ENCODE data around the gene CD200. TPM values are rescaled to one million over a fixed set of nuclear protein-coding genes. Genes with fewer than 3 reads are reported as not detected.

Gene CD200
- total and polyA plus RNA-seq, 2 experiments from 2014 or later = 0.20 TPM; not detected in 1

DNA sequence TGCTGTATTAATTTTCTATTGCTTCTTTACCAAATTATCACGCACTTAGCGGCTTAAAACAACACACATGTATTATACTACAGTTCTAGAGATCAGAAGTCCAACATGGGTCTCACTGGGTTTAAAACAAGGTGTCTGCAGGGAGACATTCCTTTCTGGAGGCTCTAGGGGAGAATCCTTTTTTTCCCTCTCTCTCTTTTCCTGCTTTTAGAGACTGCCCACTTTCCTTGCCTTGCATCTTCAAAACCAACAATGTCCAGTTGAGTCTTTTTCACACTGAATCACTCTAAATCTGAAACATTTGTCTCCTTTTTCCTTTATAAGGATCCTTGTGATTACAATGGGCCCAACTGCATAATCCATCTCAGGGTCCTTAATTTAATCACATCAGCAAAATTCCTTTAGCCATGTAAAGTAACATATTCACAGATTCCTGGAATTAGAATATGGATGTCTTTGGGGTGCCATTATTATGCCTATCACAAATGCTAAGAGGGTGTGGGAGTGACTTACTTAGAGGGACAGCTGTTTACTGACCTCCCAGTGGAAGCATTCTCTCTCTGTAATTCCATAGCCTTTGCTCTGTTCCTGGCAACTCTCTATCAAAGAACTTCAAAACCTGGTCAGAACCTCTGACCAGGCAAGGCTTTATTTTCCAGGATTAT, 21.8 kb downstream of the CD200 start:
- WGBS, 2 experiments (ENCODE audit: low coverage in 1 of 2, low lambda C conversion rate in 2 of 2, missing lambda C conversion rate in 2 of 2) = 58 to 60% methylated on average over 2 of the region's 2 CpGs
- DNase-seq = no peak
- H3K79me2 ChIP-seq (ENCODE audit: insufficient read depth) = no peaks in the 10 kb centered on the region
- H2AFZ ChIP-seq = no peak overlapping the region
- H3K4me2 ChIP-seq (ENCODE audit: unreplicated experiment) = no peak overlapping the region
- TF ChIP-seq EZH2 (IDR thresholded peaks at IDR 0.05; ENCODE audit: insufficient read depth, poor library complexity, severe bottlenecking) (no peak), EZH2phosphoT487 (IDR thresholded peaks at IDR 0.05; ENCODE audit: insufficient read depth, low read depth) (no peak)
- in situ Hi-C loops (cut with MboI) = no loop called here
- H3K9me2 ChIP-seq (ENCODE audit: insufficient read depth) = no peaks in the 10 kb centered on the region
- peaks cover 12% of the 10 kb centered on the region; the same call in 1 of the 2 replicates for H3K27me3 ChIP-seq (replicated peaks; ENCODE audit: insufficient read depth)
- no peak overlapping the region for H3K9ac ChIP-seq
- H3K4me1 ChIP-seq (ENCODE audit: insufficient read depth) = no peaks in the 10 kb centered on the region
- no peaks in the 10 kb centered on the region for H4K20me1 ChIP-seq (ENCODE audit: insufficient read depth)
- H3K27ac ChIP-seq = no peak overlapping the region
- no peaks in the 10 kb centered on the region for H3K9me3 ChIP-seq (ENCODE audit: low read depth)
- H3K4me3 ChIP-seq = no peak overlapping the region
- no peaks in the 10 kb centered on the region for H3K36me3 ChIP-seq (ENCODE audit: low read depth)
- H3F3A ChIP-seq (ENCODE audit: insufficient read depth) = no peaks in the 10 kb centered on the region

DNA sequence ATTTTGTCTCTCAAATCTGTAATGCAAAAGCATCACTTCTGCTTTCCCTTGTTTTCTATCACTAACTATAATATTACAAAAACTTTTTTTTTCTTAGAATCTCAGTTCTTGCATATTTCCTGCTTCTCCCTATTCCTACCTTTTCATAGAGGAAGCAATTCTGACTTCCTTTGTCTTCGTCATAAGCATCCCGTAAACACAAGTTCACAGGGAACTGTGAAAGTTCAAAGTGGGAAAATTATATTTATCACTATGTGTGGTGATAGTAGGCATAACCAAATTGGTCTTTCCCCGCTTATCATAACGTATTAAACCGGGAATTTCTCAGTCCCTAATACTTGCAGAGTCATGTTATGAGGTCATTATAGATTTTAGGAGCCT, 22.3 kb downstream of the CD200 start:
- no peak overlapping the region for H3K4me2 ChIP-seq (ENCODE audit: unreplicated experiment)

DNA sequence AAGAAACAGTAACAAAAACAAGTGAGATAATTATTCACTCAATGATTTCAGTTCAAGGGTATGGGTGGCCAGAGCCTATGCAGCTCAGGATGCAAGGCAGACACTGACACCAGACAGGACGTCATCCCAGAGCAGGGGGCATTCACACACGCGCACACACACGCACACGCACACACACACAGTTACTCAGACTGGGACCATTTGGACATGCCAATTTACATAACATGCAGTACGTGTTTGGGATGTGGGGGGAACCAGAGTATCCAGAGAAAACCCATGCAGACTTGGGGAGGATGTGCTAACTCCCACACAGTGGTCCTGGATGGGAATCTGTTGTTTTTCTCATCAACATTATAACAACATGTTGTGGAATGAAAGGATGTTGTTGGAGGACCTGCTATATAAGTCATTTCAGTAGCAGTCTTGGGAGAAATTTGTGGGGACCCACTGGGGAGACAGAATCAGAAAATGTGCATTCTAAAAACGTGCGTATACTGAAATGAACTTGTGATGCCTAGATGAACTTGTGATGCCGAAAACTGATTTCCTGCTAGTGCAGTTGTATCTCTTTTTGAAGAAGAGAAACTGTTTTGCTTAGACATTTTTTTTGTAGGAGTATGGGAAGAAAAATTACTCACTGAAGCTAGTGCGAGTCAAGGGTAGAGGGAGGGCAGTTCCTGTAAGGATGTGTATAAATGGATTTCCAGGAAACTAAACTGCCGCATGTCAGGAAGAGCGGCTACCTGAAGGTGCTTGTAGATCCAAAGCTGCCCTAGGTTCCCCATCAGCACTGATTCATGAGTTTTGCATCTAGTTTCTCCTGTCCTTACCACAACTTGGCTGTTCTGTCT, 25.2 kb downstream of the CD200 start:
- Histone ChIP-seq H3K9ac (no peak overlapping the region), H3K4me1 (ENCODE audit: insufficient read depth) (no peaks in the 10 kb centered on the region), H3K27ac (no peak overlapping the region), H3F3A (ENCODE audit: insufficient read depth) (no peaks in the 10 kb centered on the region), H3K4me2 (ENCODE audit: unreplicated experiment) (peak overlapping the region; percentile 66), H3K4me3 (peak overlapping the region; percentile 48), H3K79me2 (ENCODE audit: insufficient read depth) (no peaks in the 10 kb centered on the region), H3K27me3 (replicated peaks; ENCODE audit: insufficient read depth) (0 out of 2 replicates have a peak, but pooled peaks cover 3% of the 10 kb centered on the region), H3K9me2 (ENCODE audit: insufficient read depth) (no peaks in the 10 kb centered on the region), H3K9me3 (ENCODE audit: low read depth) (no peaks in the 10 kb centered on the region), H2AFZ (peak overlapping the region; percentile 33; the same call in 1 of the 2 replicates), H4K20me1 (ENCODE audit: insufficient read depth) (no peaks in the 10 kb centered on the region), H3K36me3 (ENCODE audit: low read depth) (no peaks in the 10 kb centered on the region)
- no peak for DNase-seq
- 72 to 73% methylated on average over 12 of the region's 12 CpGs for WGBS, 2 experiments (ENCODE audit: low coverage in 1 of 2, low lambda C conversion rate in 2 of 2, missing lambda C conversion rate in 2 of 2)
- TF ChIP-seq EZH2phosphoT487 (IDR thresholded peaks at IDR 0.05; ENCODE audit: insufficient read depth, low read depth) (no peak), EZH2 (IDR thresholded peaks at IDR 0.05; ENCODE audit: insufficient read depth, poor library complexity, severe bottlenecking) (no peak)
- in situ Hi-C loops (cut with MboI) = no loop called here

More for the DNA sequence above, 22.3 kb downstream of the CD200 start:
- no peak overlapping the region for H3K9ac ChIP-seq
- H3K79me2 ChIP-seq (ENCODE audit: insufficient read depth) = no peaks in the 10 kb centered on the region
- no peaks in the 10 kb centered on the region for H3K9me3 ChIP-seq (ENCODE audit: low read depth)
- no peak overlapping the region for H2AFZ ChIP-seq
- no peaks in the 10 kb centered on the region for H4K20me1 ChIP-seq (ENCODE audit: insufficient read depth)
- H3K4me1 ChIP-seq (ENCODE audit: insufficient read depth) = no peaks in the 10 kb centered on the region
- H3K4me3 ChIP-seq = no peak overlapping the region
- in situ Hi-C loops (cut with MboI) = no loop called here
- H3K36me3 ChIP-seq (ENCODE audit: low read depth) = no peaks in the 10 kb centered on the region
- TF ChIP-seq EZH2 (IDR thresholded peaks at IDR 0.05; ENCODE audit: insufficient read depth, poor library complexity, severe bottlenecking) (no peak), EZH2phosphoT487 (IDR thresholded peaks at IDR 0.05; ENCODE audit: insufficient read depth, low read depth) (no peak)
- 72 to 74% methylated on average over 5 of the region's 5 CpGs for WGBS, 2 experiments (ENCODE audit: low coverage in 1 of 2, low lambda C conversion rate in 2 of 2, missing lambda C conversion rate in 2 of 2)
- no peaks in the 10 kb centered on the region for H3F3A ChIP-seq (ENCODE audit: insufficient read depth)
- DNase-seq = no peak
- no peaks in the 10 kb centered on the region for H3K9me2 ChIP-seq (ENCODE audit: insufficient read depth)
- H3K27ac ChIP-seq = no peak overlapping the region
- H3K27me3 ChIP-seq (replicated peaks; ENCODE audit: insufficient read depth) = peaks cover 12% of the 10 kb centered on the region; the same call in 1 of the 2 replicates

DNA sequence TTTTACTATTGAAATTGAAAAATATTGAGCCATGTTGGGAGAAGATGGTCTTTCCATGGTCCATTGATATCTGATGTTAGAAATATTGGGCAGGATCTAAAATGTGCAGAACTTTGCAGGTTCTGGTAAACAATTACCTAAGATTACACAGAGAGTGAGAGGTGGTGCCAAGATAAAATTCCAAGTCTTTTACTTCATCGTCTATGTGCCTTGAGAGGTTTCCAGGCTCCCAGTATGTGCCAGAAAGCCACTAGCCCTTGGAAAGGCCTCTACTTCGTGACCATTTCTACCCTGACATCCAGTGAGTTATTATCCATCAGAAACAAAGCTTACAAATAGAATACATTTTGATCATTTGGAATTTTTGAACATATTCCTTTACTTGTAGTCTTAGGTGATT, 27.6 kb downstream of the CD200 start:
- H3K9ac ChIP-seq = no peak overlapping the region
- H3K9me3 ChIP-seq (ENCODE audit: low read depth) = no peaks in the 10 kb centered on the region
- H3K4me3 ChIP-seq = no peak overlapping the region
- in situ Hi-C loops (cut with MboI) = no loop called here
- H3K4me1 ChIP-seq (ENCODE audit: insufficient read depth) = no peaks in the 10 kb centered on the region
- DNase-seq = peak; percentile 6
- H3K27ac ChIP-seq = no peak overlapping the region
- no peaks in the 10 kb centered on the region for H3K9me2 ChIP-seq (ENCODE audit: insufficient read depth)
- no peak overlapping the region for H3K4me2 ChIP-seq (ENCODE audit: unreplicated experiment)
- H3F3A ChIP-seq (ENCODE audit: insufficient read depth) = no peaks in the 10 kb centered on the region
- 0 out of 2 replicates have a peak, but pooled peaks cover 3% of the 10 kb centered on the region for H3K27me3 ChIP-seq (replicated peaks; ENCODE audit: insufficient read depth)
- H3K79me2 ChIP-seq (ENCODE audit: insufficient read depth) = no peaks in the 10 kb centered on the region
- H3K36me3 ChIP-seq (ENCODE audit: low read depth) = no peaks in the 10 kb centered on the region
- H4K20me1 ChIP-seq (ENCODE audit: insufficient read depth) = no peaks in the 10 kb centered on the region
- TF ChIP-seq EZH2phosphoT487 (IDR thresholded peaks at IDR 0.05; ENCODE audit: insufficient read depth, low read depth) = no peak
- no peak for TF ChIP-seq EZH2 (IDR thresholded peaks at IDR 0.05; ENCODE audit: insufficient read depth, poor library complexity, severe bottlenecking)
- no peak overlapping the region for H2AFZ ChIP-seq
- WGBS, 2 experiments (ENCODE audit: low coverage in 1 of 2, low lambda C conversion rate in 2 of 2, missing lambda C conversion rate in 2 of 2) = 28 to 38% methylated on average over 2 of the region's 2 CpGs

All from GM23248 (cell line).